Measurements from ENCODE around the gene FRS3. TPM values are rescaled to one million over a fixed set of nuclear protein-coding genes. Genes with fewer than 3 reads are reported as not detected.

The FRS3 gene
- total RNA-seq, 1 experiment from 2014 or later, result 3.0 TPM

GRCh38 chr6:41720262-41720620, 59.5 kb downstream of the FRS3 start:
- no peaks in the 10 kb centered on the region for H3K27me3 ChIP-seq (ENCODE audit: control insufficient read depth, insufficient read depth, low read length)
- peaks cover 17% of the 10 kb centered on the region for H3K4me1 ChIP-seq (ENCODE audit: control insufficient read depth, insufficient read depth, low read length)
- H3K27ac ChIP-seq (ENCODE audit: low read length), result no peak overlapping the region
- intact Hi-C loops (cut with micrococcal nuclease; ENCODE audit: unreplicated experiment) (no loop called here), in situ Hi-C loops (cut with HindIII; ENCODE audit: low pct_unique_long_range_greater_than_20kb, low sequenced_read_pairs) (no loop called here)
- no peaks in the 10 kb centered on the region for H3K36me3 ChIP-seq (ENCODE audit: control insufficient read depth, insufficient read depth, low read length)
- CTCF ChIA-PET, result no interaction called here
- BruUV-seq (replicated peaks), result no TSS peak
- no peak overlapping the region for H3K4me3 ChIP-seq (ENCODE audit: low read depth in 2 of 2, low read length in 2 of 2)
- no peaks in the 10 kb centered on the region for H3K9me3 ChIP-seq (ENCODE audit: control insufficient read depth, insufficient read depth, low read depth, low read length)
- DNase-seq (ENCODE audit: low read depth, low spot score) (no peak), ATAC-seq (no peak)
- POLR2A ChIA-PET, result no interaction called here
- TF ChIP-seq POLR2AphosphoS5 (IDR thresholded peaks at IDR 0.05; ENCODE audit: low read depth, low read length) (no peak), REST (IDR thresholded peaks at IDR 0.05; ENCODE audit: insufficient read depth in 1 of 2, low read depth in 2 of 2, low read length in 1 of 2) (no peak), SIN3A (IDR thresholded peaks at IDR 0.05; ENCODE audit: borderline replicate concordance, insufficient read depth, low read depth, low read length) (no peak), CTCF (IDR thresholded peaks at IDR 0.05) (no peak), TCF7L2 (IDR thresholded peaks at IDR 0.05; ENCODE audit: low read depth, low read length) (no peak)

Other genes with a start within 250 kb of the FRS3 start
- gene FOXP4, start 233.5 kb downstream of the FRS3 start, total RNA-seq (2021; ENCODE audit: unreplicated experiment), result 30.4 TPM
- gene MDFI, start 141.4 kb downstream of the FRS3 start, total RNA-seq (2021; ENCODE audit: unreplicated experiment), result 0.54 TPM
- 13.3 TPM for gene TFEB, start 44.3 kb downstream of the FRS3 start, total RNA-seq (2021; ENCODE audit: unreplicated experiment)
- gene PGC, start 32.5 kb downstream of the FRS3 start, total RNA-seq (2021; ENCODE audit: unreplicated experiment), result 0.18 TPM
- 1.6 TPM for gene PRICKLE4, start 882 bp upstream of the FRS3 start, total RNA-seq (2021; ENCODE audit: unreplicated experiment)
- gene TOMM6, start 7.8 kb upstream of the FRS3 start, total RNA-seq (2021; ENCODE audit: unreplicated experiment), result 234 TPM
- gene USP49, start 115.5 kb upstream of the FRS3 start, total RNA-seq (2021; ENCODE audit: unreplicated experiment), result 5.4 TPM
- 24.5 TPM for gene MED20, start 141.2 kb upstream of the FRS3 start, total RNA-seq (2021; ENCODE audit: unreplicated experiment)
- 49.1 TPM for gene BYSL, start 141.6 kb upstream of the FRS3 start, total RNA-seq (2021; ENCODE audit: unreplicated experiment)
- 36.8 TPM for gene CCND3, start 161.9 kb upstream of the FRS3 start, total RNA-seq (2021; ENCODE audit: unreplicated experiment)